ENCODE results near the gene DIP2B. TPM values are rescaled to one million over a fixed set of nuclear protein-coding genes. Genes with fewer than 3 reads are reported as not detected.
"Not testable (repeated sequence)": the region's sequence is repeated elsewhere in the genome, so short reads cannot be mapped to it uniquely, and the experiment has no call there.

Gene DIP2B
- 40.8 TPM for total RNA-seq

- peak; percentile 98 for DNase-seq
Measured at GRCh38 chr12:50504798-50505674, at the start of gene DIP2B. Gene DIP2B, plus strand, starts transcription at chr12:50504985. Its CDS starts 156 bp downstream, at chr12:50505141.

GRCh38 chr12:50458606-50459005 is 46.2 kb upstream of the DIP2B start:
- no peak for DNase-seq

DNA sequence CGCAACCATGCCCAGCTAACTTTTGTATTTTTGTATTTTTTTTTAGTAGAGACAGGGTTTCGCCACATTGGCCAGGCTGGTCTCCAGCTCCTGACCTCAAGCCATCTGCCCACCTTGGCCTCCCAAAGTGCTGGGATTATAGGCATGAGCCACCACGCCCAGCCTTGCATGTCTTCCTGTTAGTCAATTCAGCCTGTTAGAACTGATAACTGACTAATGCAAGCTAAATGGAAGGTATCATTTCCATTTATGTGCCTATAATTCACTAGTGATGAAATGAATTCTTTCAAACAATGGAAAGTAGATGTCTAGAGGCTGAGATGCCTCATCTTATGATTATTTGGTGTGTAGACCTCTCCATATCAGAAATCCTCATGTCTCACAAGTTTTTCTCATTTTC is 37.3 kb upstream of the DIP2B start:
- no peak for DNase-seq

GRCh38 chr12:50477241-50477832 is 27.4 kb upstream of the DIP2B start:
- DNase-seq = no peak

DNA sequence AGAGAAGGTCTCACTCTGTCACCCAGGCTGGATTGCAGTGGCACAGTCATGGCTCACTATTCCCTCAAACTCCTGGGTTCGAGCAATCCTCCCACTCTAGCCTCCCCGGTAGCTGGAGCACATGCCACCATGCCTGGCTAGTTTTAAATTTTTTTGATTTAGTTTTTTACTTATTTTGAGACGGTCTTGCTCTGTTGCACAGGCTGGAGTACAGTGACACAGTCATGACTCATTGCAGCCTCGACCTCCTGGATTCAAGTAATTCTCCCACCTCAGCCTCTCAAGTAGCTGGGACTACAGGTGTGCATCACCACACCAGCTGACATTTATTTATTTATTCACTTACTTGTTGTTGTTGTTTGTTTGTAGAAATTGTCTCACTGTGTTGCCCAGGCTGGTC is 22.2 kb upstream of the DIP2B start:
- no peak for DNase-seq

GRCh38 chr12:50483488-50483887 is 21.3 kb upstream of the DIP2B start:
- DNase-seq = no peak

DNA sequence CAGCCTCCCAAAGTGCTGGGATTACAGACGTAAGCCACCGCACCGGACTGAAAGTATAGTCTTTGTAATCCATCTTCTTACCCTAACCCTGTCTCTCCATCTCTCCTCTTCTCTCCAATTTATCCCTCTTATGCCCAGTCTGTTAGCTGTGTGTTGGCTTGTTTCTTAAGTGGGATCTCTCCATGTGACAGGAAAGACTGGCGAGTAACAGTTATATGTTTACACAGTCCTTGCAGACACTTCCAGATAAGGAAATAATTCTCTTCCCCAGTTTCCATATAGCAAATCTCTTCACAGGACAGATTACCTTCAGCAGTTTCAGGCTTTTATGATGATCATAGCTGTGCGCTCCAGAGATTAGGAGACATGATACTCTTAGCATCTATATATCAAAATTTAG is 16.0 kb upstream of the DIP2B start:
- DNase-seq = no peak

GRCh38 chr12:50498119-50498518 is 6.7 kb upstream of the DIP2B start:
- not testable (repeated sequence) for DNase-seq

- DNase-seq = peak; percentile 60
Measured at GRCh38 chr12:50505675-50506530, 1.1 kb downstream of the DIP2B start.

DNA sequence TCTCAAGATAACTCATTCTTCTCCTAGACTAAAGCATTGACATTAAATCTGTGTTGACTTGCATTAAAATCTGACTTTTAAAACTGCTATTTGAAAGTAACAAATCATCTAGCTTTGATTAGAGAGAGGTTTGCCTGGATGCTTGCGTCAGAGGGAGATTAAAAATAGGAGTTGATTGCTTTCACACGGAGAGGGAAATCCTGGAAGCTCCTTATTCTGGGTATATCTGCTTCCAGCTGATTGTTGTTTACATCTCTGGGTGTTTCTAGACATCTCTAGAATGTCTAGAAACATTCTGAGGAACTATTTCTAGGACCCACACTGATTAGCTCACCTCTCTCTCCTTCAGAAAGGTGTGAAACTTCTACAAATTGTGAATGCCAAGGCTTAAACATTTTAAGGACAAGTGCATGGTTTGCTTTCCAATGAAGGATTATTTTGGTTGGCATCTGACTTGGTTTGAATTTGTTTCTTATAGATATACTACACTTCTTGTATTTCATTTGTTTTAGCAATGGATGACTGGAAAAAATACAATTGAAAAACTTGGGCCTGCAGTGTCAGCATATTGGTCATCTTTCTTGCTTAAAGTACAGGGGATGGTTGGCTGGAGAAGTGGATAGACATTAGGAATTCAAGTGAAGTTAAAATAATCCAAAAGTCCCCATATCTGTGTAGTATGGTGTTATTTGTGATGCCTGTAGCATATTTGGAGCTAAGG is 2.1 kb downstream of the DIP2B start:
- no peak for DNase-seq

- no peak for DNase-seq
Measured at GRCh38 chr12:50507474-50507838, 2.7 kb downstream of the DIP2B start.

DNA sequence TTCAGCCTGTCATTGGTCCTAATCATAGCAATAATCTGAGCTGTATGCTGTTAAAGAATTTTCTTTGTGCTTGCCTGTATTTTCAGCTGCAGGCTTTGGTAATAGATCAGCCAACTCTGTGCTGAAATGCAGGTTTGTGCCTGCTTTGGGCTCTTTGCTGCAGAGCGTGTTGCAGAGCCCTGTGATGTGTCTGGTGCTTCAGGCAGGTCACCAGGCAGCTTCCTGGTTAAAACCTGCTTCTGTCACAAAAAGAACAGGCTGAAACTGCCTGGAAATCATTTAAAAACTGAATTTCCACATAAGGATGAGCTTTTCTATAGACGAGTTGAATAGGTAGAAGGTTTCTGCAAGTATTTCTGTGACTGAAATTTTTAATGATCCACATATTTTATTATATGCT is 3.1 kb downstream of the DIP2B start:
- no peak for DNase-seq

DNA sequence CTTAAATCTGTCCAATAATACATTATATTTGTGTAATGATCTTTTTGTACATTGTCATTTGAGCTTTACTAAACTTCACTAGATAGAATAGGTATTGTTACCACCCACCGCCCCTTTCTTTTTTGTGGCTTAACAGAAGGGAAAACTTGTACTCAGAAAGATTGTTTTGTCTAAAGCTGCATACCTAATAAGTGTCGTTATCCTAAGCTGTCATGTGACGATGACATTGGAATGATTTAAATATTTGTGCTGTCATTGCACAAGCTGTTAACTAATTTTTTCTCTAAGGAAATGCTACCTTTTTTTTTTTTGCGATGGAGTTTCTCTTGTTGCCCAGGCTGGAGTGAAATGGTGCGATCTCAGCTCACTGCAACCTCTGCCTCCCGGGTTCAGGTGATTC is 3.6 kb downstream of the DIP2B start:
- no peak for DNase-seq

- no peak for DNase-seq
Measured at GRCh38 chr12:50508970-50509663, 4.3 kb downstream of the DIP2B start.

GRCh38 chr12:50514526-50515276 is 9.9 kb downstream of the DIP2B start:
- no peak for DNase-seq

GRCh38 chr12:50515587-50515986 is 10.8 kb downstream of the DIP2B start:
- no peak for DNase-seq

DNA sequence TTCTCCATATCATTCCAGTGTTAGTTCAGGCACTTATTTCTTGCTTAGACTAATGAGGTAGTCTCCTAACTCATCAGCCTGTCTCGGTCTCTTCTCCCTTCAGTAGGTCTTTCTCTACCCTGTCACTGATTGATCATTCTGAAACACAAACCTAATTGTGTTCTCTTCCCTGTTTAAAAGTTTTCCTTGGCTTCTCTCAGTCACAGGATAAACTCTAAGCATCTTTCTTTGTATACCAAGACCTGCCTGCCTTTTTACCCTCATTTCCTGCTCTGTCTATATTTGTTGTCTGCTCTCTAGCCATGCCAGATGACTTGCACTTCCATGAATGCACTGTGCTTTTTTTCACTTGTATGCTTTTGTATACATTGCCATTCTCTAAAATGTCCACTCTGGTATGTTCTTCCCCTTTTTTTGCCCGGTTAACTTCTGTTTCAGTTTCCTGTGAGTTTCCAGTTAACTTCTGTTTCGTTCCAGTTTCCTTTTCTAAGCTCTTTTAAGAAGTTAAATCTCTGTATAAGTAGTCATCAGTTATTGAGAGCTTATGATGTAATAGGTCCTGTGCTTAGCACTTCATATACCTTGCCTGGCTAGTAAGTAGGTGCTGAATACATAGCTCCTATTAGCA is 12.8 kb downstream of the DIP2B start:
- peak; percentile 21 for DNase-seq

DNA sequence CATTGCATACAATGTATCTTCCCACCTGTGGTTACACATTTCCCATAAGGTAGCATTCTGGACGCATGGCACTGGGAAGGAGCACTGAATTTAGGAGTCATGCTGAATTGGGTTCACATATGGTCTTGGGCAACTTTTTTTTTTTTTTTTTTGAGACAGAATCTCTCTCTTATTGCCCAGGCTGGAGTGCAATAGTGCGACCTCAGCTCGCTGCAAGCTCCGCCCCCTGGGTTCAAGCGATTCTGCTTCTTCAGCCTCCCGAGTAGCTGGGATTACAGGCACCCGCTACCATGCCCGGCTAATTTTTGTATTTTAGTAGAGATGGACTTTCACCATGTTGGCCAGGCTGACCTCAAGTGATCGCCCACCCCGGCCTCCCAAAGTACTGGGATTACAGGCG is 13.3 kb downstream of the DIP2B start:
- no peak for DNase-seq

GRCh38 chr12:50519353-50519752 is 14.6 kb downstream of the DIP2B start:
- no peak for DNase-seq

Data from tongue (tissue), 2 donors.